ENCODE measurements around the gene PISD. TPM values are rescaled to one million over a fixed set of nuclear protein-coding genes. Genes with fewer than 3 reads are reported as not detected.

The PISD gene
- total RNA-seq, 4 donors from 2014 or later: 33.7 to 111 (median 47.7) TPM

GRCh38 chr22:31615940-31616314 is 46.1 kb downstream of the PISD start:
- WGBS, 2 donors (ENCODE audit: low coverage in 1 of 2): 0 to 67% methylated on average over 1 to 4 of the region's 4 CpGs

GRCh38 chr22:31615491-31615860 is 46.5 kb downstream of the PISD start:
- no peak overlapping the region for H3K4me3 ChIP-seq
- in situ Hi-C loops (cut with MboI; ENCODE audit: low pct_ligation_motif_present in 1 of 4, low pct_unique_long_range_greater_than_20kb in 1 of 4, low sequenced_read_pairs in 3 of 4): no loop called here
- no peaks in the 10 kb centered on the region for H3K9me3 ChIP-seq
- intact Hi-C loops (cut with DNase I; ENCODE audit: low total_unique reads): no loop called here
- DNase-seq: no peak
- H3K4me1 ChIP-seq: peaks cover 0 to 15% (median 11%) of the 10 kb centered on the region in 4 donors
- no peaks in the 10 kb centered on the region for H3K27me3 ChIP-seq
- TF ChIP-seq EP300 (IDR thresholded peaks at IDR 0.05; ENCODE audit: low read depth): no peak
- no peak for TF ChIP-seq POLR2A (IDR thresholded peaks at IDR 0.05)
- no peak for TF ChIP-seq POLR2AphosphoS5 (IDR thresholded peaks at IDR 0.05)
- no peak for TF ChIP-seq CTCF (IDR thresholded peaks at IDR 0.05)
- H3K27ac ChIP-seq: no peak overlapping the region
- H3K36me3 ChIP-seq: peaks cover 0 to 23% (median 4%) of the 10 kb centered on the region in 4 donors
- 61% methylated on average over 4 of the region's 4 CpGs; no CpG with 5 or more reads in 1 of the 2 donors for WGBS, 2 donors (ENCODE audit: low coverage in 1 of 2)

More at GRCh38 chr22:31615940-31616314, 46.1 kb downstream of the PISD start:
- Histone ChIP-seq H3K4me3 (no peak overlapping the region), H3K9me3 (no peaks in the 10 kb centered on the region), H3K27ac (no peak overlapping the region), H3K4me1 (peaks cover 0 to 15% (median 11%) of the 10 kb centered on the region in 4 donors), H3K36me3 (peaks cover 0 to 27% (median 6%) of the 10 kb centered on the region in 4 donors), H3K27me3 (no peaks in the 10 kb centered on the region)
- no peak for DNase-seq
- TF ChIP-seq EP300 (IDR thresholded peaks at IDR 0.05; ENCODE audit: low read depth) (no peak), POLR2AphosphoS5 (IDR thresholded peaks at IDR 0.05) (no peak)
- intact Hi-C loops (cut with DNase I; ENCODE audit: low total_unique reads) (no loop called here), in situ Hi-C loops (cut with MboI; ENCODE audit: low pct_ligation_motif_present in 1 of 4, low pct_unique_long_range_greater_than_20kb in 1 of 4, low sequenced_read_pairs in 3 of 4) (no loop called here)

- DNase-seq: no peak
- Histone ChIP-seq H3K4me3 (no peak overlapping the region), H3K9me3 (no peaks in the 10 kb centered on the region), H3K4me1 (peaks cover 0 to 15% (median 11%) of the 10 kb centered on the region in 4 donors), H3K27ac (no peak overlapping the region), H3K36me3 (peaks cover 0 to 18% (median 3%) of the 10 kb centered on the region in 4 donors), H3K27me3 (no peaks in the 10 kb centered on the region)
- intact Hi-C loops (cut with DNase I; ENCODE audit: low total_unique reads): no loop called here
- in situ Hi-C loops (cut with MboI; ENCODE audit: low pct_ligation_motif_present in 1 of 4, low pct_unique_long_range_greater_than_20kb in 1 of 4, low sequenced_read_pairs in 3 of 4): no loop called here
- WGBS, 2 donors (ENCODE audit: low coverage in 1 of 2): 78% methylated on average over 18 of the region's 18 CpGs; no CpG with 5 or more reads in 1 of the 2 donors
- no peak for TF ChIP-seq EP300 (IDR thresholded peaks at IDR 0.05; ENCODE audit: low read depth)
- TF ChIP-seq POLR2AphosphoS5 (IDR thresholded peaks at IDR 0.05): no peak
These were observed 47.1 kb downstream of the PISD start for GRCh38 chr22:31614781-31615490.

GRCh38 chr22:31613904-31614296 is 48.1 kb downstream of the PISD start:
- H3K27ac ChIP-seq: no peak overlapping the region
- TF ChIP-seq CTCF (IDR thresholded peaks at IDR 0.05) (no peak), POLR2AphosphoS5 (IDR thresholded peaks at IDR 0.05) (no peak), POLR2A (IDR thresholded peaks at IDR 0.05) (no peak), EP300 (IDR thresholded peaks at IDR 0.05; ENCODE audit: low read depth) (no peak)
- H3K4me1 ChIP-seq: peaks cover 0 to 15% (median 11%) of the 10 kb centered on the region in 4 donors
- no peak for DNase-seq
- no peaks in the 10 kb centered on the region for H3K9me3 ChIP-seq
- H3K4me3 ChIP-seq: no peak overlapping the region
- H3K36me3 ChIP-seq: peaks cover 0 to 8% (median 2%) of the 10 kb centered on the region in 4 donors
- in situ Hi-C loops (cut with MboI; ENCODE audit: low pct_ligation_motif_present in 1 of 4, low pct_unique_long_range_greater_than_20kb in 1 of 4, low sequenced_read_pairs in 3 of 4): no loop called here
- 60 to 85% methylated on average over 1 to 10 of the region's 10 CpGs for WGBS, 2 donors (ENCODE audit: low coverage in 1 of 2)
- H3K27me3 ChIP-seq: no peaks in the 10 kb centered on the region
- intact Hi-C loops (cut with DNase I; ENCODE audit: low total_unique reads): no loop called here

- TF ChIP-seq CTCF (IDR thresholded peaks at IDR 0.05) (no peak), POLR2AphosphoS5 (IDR thresholded peaks at IDR 0.05) (no peak), POLR2A (IDR thresholded peaks at IDR 0.05) (no peak), EP300 (IDR thresholded peaks at IDR 0.05; ENCODE audit: low read depth) (no peak)
- Histone ChIP-seq H3K27ac (no peak overlapping the region), H3K4me1 (peaks cover 0 to 15% (median 11%) of the 10 kb centered on the region in 4 donors), H3K4me3 (no peak overlapping the region), H3K9me3 (no peaks in the 10 kb centered on the region), H3K27me3 (no peaks in the 10 kb centered on the region), H3K36me3 (peaks cover 0 to 4% (median 0%) of the 10 kb centered on the region in 4 donors)
- in situ Hi-C loops (cut with MboI; ENCODE audit: low pct_ligation_motif_present in 1 of 4, low pct_unique_long_range_greater_than_20kb in 1 of 4, low sequenced_read_pairs in 3 of 4): no loop called here
- WGBS, 2 donors (ENCODE audit: low coverage in 1 of 2): 85% methylated on average over 14 of the region's 23 CpGs; no CpG with 5 or more reads in 1 of the 2 donors
- intact Hi-C loops (cut with DNase I; ENCODE audit: low total_unique reads): no loop called here
- no peak for DNase-seq
These were observed 48.6 kb downstream of the PISD start for GRCh38 chr22:31613286-31613903.
